Subcutaneous adipose tissue (tissue), 4 donors: ENCODE results near the gene PDE6C. TPM values are rescaled to one million over a fixed set of nuclear protein-coding genes. Genes with fewer than 3 reads are reported as not detected.

ENCODE experiments used
- CTCF ChIP-seq: fragments of 450-650 bp; IDR thresholded peaks from one replicate; pipeline ENCODE4 v1.5.1; 2016; ENCODE audit warnings: low read depth, mild to moderate bottlenecking, control low read depth, antibody characterized with exemption, moderate library complexity
- total RNA-seq, 4 donors: library from RNA; depleted of rRNA; stranded (reverse); fragments of >200 nt; gene quantifications; one replicate each; pipeline ENCODE4 v1.1.0, GENCODE V29; 2016

Gene PDE6C
- total RNA-seq, 4 donors from 2014 or later, result not detected

- no peak for TF ChIP-seq CTCF
Measured at GRCh38 chr10:93595378-93596161, 16.8 kb upstream of the PDE6C start.

DNA sequence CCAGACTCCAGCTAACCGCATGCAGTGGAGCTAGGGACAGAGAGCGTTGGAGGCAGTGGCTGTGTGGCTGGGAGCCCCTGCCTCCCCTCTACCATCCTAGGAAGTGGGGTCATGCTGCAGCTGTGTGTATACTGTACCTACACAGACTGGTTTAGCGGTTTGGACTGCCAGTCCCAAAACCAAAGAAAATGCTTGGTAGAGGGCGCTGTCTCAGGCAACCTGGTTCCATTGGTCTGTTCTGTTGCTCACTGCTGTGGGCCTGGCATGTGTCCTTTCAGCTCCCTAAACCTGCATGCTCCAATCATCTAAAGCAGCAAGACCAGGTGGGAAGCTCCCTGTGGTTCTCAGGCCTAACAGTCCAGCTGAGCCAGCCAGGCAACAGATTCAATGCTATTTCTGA, 15.8 kb upstream of the PDE6C start:
- TF ChIP-seq CTCF, result no peak

GRCh38 chr10:93597075-93597599, 15.2 kb upstream of the PDE6C start:
- no peak for TF ChIP-seq CTCF

GRCh38 chr10:93598157-93598556, 14.2 kb upstream of the PDE6C start:
- no peak for TF ChIP-seq CTCF

DNA sequence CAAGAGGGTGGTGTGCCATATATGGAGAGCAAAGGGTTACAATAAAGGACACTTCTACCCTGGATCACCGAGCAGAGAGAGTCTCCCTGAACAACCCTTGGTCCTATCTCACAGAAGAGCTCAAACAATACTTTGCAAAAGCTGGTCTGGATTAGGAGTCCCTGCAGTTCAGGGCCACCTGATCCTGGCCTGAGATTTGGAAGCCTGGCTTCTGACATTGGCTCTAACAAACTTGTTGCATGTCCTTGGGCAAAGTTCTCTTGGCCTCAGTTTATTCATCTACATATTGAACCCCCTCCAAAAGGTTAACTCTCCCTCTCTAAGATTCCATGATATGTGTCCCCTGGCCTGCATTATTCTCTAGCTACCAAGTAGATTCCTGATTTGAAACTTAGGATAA, 13.0 kb upstream of the PDE6C start:
- no peak for TF ChIP-seq CTCF

DNA sequence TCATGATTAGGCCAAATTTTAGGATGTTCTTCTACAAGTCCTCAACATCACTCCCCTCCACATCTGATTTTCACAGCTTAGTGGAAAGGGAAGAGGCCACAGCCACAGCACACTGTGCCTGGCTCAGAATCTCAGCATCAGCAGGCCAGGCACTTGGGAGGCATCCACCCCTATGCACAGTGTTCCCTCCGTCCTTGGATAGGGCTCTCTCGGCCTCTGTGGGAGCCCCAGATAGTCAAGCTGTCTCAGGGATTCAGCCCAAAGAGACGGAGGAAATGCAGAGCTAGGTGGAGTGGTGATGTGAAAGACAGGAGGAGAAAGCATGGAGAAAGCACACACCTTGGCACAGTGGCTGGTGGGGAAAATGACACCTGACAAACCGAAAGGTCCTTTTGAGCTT, 12.6 kb upstream of the PDE6C start:
- no peak for TF ChIP-seq CTCF

DNA sequence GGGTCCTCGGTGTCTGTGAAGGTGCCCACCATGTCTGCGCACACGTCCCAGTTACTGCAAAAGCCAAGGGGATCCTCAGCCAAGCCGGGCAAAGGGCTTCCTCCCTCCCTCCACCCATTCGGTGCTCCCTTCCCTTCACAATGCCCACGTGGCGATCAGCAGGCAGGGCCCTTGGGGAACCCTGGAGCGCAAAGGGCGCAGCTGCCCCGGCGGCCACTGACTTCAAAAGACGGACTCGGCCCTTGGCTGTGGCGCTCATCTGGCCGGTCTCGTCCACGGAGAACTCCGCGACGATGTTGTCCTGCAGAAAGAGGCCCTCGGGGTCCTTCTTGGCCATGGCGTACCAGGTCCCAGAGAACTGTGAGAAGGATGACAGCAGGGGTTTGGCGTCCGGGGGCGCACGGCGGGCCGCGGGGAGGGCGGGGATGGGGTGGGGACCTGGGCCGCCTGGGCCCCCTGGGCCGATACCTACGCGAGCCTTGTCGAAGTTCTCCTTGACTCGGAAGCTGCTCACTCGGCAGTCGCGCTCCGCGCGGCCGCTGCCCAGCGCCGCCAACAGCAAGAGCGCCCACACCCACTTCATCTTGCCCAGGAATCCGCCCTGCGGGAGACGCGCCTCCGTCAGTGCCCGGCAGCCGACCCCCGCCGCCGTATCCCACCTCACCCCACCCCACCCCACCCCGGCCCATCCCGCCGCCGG, 11.7 kb upstream of the PDE6C start:
- TF ChIP-seq CTCF, result no peak
